Left ventricle myocardium inferior (tissue), 1 donor: ENCODE data around the gene STIM1. TPM values are rescaled to one million over a fixed set of nuclear protein-coding genes. Genes with fewer than 3 reads are reported as not detected.
A peak's percentile ranks its signal among the peaks of the same experiment; 100 is the strongest.

ENCODE experiments used
- DNase-seq: peaks from one replicate; pipeline ENCODE4 v3.0.0-alpha.2; 2020
- H3K27ac ChIP-seq: fragments of 200-600 bp; replicated peaks from 2 replicates; pipeline ENCODE4 v1.8.0; 2021
- H3K27me3 ChIP-seq: fragments of 200-600 bp; 2 replicates; pipeline ENCODE4 v1.8.0; 2021; ENCODE audit warnings: low read depth
- H3K36me3 ChIP-seq: fragments of 200-600 bp; 2 replicates; pipeline ENCODE4 v1.8.0; 2021
- H3K4me1 ChIP-seq: fragments of 200-600 bp; 2 replicates; pipeline ENCODE4 v1.8.0; 2021
- H3K4me3 ChIP-seq: fragments of 200-600 bp; 2 replicates; pipeline ENCODE4 v1.8.0; 2021; ENCODE audit warnings: mild to moderate bottlenecking, moderate library complexity
- H3K9me3 ChIP-seq: fragments of 200-600 bp; replicated peaks from 2 replicates; pipeline ENCODE4 v1.8.0; 2021
- intact Hi-C: fragments of 100-400 bp; cut with micrococcal nuclease; formaldehyde crosslinking; loops from one replicate; pipeline ENCODE4 v1.11.0; 2022
- total RNA-seq: library from RNA; stranded (reverse); fragmentation: NEBNext Ultra II Directional; extraction: Animal tissue kit (Norgen Biotek cat#: 25700); gene quantifications from one replicate; pipeline ENCODE4 v1.2.1, GENCODE V29; 2021
- TF ChIP-seq, protein P1 (sequence below): fragments of 200-600 bp; IDR thresholded peaks from 2 replicates; pipeline ENCODE4 v1.8.0; 2021; ENCODE audit warnings: antibody characterized with exemption, mild to moderate bottlenecking, borderline replicate concordance
- donor health status: DM: no; HTN: yes; CAD: no; lungs with severe emphysema.

Gene STIM1
- total RNA-seq, 1 donor from 2014 or later: 32.0 TPM

DNA sequence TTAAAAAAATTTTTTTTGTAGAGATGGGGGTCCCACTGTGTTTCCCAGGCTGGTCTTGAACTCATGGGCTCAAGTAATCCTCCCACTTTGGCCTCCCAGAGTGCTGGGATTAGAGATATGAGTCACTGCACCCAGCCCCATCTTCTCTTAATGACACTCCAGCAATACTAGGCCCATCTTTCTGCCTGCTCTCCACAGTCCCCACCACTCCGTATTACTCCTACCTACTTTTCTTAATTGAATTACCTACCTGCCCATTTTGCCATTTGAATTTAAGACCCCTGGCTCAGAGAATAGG lies 2.0 kb upstream of the STIM1 start:
- intact Hi-C loops: loop anchor here (10.0 kb wide), 1 partner anchor 101 kb away; no protein-coding TSS in a partner anchor
- H3K9me3 ChIP-seq: no peaks in the 10 kb centered on the region
- H3K4me3 ChIP-seq: no peak overlapping the region
- H3K27ac ChIP-seq: no peak overlapping the region
- TF ChIP-seq, protein P1, sequence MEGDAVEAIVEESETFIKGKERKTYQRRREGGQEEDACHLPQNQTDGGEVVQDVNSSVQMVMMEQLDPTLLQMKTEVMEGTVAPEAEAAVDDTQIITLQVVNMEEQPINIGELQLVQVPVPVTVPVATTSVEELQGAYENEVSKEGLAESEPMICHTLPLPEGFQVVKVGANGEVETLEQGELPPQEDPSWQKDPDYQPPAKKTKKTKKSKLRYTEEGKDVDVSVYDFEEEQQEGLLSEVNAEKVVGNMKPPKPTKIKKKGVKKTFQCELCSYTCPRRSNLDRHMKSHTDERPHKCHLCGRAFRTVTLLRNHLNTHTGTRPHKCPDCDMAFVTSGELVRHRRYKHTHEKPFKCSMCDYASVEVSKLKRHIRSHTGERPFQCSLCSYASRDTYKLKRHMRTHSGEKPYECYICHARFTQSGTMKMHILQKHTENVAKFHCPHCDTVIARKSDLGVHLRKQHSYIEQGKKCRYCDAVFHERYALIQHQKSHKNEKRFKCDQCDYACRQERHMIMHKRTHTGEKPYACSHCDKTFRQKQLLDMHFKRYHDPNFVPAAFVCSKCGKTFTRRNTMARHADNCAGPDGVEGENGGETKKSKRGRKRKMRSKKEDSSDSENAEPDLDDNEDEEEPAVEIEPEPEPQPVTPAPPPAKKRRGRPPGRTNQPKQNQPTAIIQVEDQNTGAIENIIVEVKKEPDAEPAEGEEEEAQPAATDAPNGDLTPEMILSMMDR: no peak
- peaks cover 26% of the 10 kb centered on the region for H3K27me3 ChIP-seq
- no peak for DNase-seq
- H3K36me3 ChIP-seq: no peaks in the 10 kb centered on the region
- peaks cover 43% of the 10 kb centered on the region for H3K4me1 ChIP-seq

DNA sequence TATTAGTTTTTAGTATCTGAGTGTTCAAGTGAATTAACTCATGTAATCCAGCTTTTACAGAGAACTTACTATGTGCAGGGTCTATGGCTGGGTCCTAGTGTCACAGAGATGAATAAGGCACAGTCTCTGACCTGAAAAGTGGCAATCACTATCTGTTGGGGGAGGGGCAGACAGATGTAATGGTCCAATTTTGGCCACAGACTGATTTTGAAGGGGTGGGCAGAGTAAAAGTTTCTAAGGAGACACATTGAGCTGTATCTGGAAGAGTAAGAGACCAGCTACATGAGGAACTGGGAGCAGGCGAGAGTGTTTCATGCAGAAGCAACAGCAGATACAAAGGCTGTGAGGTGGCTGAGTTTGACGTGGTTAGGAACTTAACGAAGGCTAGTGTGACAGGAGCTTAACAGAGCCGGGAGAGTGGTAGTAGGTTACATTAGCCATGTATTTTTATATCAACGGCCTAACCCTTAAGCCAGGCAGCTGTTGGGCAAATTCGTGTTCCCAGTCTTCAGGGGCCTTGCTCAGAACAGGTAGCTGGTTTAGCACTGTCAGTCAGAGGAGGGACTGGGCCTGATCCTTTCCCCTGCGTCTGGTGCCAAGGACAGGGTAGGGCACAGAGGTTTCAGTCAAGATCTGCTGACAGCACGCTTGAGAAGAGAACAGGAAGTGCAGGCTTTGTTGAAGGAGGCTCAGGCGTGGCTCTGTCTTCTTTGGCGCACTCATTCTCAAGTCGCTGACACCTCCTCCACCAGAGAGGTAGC lies 1.4 kb upstream of the STIM1 start:
- peak overlapping the region; percentile 96 for H3K27ac ChIP-seq

DNA sequence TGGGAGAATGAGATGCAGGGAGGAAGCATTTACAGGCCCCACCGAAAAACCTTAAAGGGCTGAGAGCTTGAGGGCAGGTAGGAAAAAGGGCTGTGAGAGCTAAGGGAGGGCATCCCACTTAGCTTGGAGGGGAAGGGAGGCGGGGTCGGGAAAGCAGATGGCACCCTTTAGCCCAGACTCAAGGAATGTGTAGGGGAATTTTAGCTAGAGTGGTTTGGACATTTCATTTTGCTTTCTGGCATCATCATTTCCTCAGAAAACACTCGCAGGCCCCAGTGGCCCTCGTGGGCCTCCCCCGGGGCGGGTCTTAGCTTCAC lies 846 bp upstream of the STIM1 start:
- Histone ChIP-seq H3K27ac (peak overlapping the region; percentile 96), H3K27me3 (peaks cover 24% of the 10 kb centered on the region), H3K9me3 (no peaks in the 10 kb centered on the region), H3K4me3 (peak overlapping the region; percentile 92), H3K36me3 (no peaks in the 10 kb centered on the region), H3K4me1 (peaks cover 54% of the 10 kb centered on the region)
- TF ChIP-seq, protein P1: no peak
- intact Hi-C loops: loop anchor here (10.0 kb wide), 1 partner anchor 100 kb away; no protein-coding TSS in a partner anchor
- no peak for DNase-seq

More for the DNA sequence above, 1.4 kb upstream of the STIM1 start:
- intact Hi-C loops: loop anchor here (10.0 kb wide), 1 partner anchor 101 kb away; no protein-coding TSS in a partner anchor
- Histone ChIP-seq H3K4me3 (peak overlapping the region; percentile 92), H3K27me3 (peaks cover 24% of the 10 kb centered on the region), H3K9me3 (no peaks in the 10 kb centered on the region), H3K36me3 (no peaks in the 10 kb centered on the region), H3K4me1 (peaks cover 48% of the 10 kb centered on the region)
- TF ChIP-seq, protein P1: no peak
- peak; percentile 21 for DNase-seq

DNA sequence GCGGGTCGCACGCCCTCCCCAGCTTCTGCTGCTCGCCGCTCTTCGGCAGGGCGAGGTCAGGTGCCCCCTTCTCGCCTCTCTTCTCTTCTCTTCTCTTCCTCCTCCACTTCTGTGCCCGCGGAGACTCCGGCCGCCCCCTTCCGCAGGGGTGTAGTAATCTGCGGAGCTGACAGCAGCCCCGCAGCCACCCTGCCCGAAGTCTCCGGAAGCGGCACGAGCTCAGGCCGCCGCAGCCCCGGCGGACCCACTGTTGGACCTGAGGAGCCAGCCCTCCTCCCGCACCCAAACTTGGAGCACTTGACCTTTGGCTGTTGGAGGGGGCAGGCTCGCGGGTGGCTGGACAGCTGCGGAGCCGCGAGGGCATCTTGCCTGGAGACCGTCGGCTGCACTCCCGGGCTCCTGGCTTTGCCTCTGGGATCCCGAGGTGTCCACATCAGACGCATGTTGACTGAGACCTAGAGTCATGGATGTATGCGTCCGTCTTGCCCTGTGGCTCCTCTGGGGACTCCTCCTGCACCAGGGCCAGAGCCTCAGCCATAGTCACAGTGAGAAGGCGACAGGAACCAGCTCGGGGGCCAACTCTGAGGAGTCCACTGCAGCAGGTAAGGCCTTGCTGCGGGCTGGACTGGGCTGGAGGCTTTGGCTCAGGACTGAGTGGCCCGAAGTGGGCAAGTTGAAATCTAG lies 486 bp downstream of the STIM1 start:
- H3K4me1 ChIP-seq: peaks cover 67% of the 10 kb centered on the region
- H3K4me3 ChIP-seq: peak overlapping the region; percentile 92
- H3K27ac ChIP-seq: peak overlapping the region; percentile 96
- H3K9me3 ChIP-seq: no peaks in the 10 kb centered on the region
- no peaks in the 10 kb centered on the region for H3K36me3 ChIP-seq
- intact Hi-C loops: loop anchor here (10.0 kb wide), 1 partner anchor 99 kb away; no protein-coding TSS in a partner anchor
- H3K27me3 ChIP-seq: peaks cover 20% of the 10 kb centered on the region
- peak; percentile 56 for DNase-seq
- TF ChIP-seq, protein P1: no peak

DNA sequence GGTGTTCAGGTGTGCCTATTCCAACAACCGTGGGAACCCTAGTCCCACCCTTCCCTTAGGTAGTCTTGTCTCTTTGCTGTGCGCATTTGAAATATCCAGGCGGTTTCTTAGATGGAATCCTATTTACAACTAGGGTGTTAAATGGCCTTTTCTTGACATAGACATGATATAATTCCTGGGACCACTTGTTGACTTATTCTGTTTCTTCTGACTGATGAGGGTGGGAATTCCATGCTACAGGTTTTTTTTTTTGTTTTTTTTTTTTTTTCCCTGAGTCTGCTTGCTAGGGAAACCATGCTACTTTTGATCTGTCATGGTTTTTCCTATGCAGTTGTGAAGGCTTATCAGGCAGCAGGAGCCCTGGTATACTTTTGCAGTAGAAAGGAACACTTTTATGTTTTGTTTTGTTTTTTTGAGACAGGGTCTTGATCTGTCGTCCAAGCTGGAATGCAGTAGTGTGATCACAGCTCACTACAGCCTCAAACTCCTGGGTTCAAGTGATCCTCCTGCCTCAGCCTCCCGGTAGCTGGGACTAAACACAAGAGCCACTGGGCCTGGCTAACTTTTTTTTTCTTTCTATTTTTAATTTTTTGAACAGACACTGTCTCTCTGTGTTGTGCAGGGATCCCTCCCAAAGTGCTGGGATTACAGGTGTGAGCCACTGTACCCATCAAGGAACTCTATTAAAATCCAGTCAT lies 1.5 kb downstream of the STIM1 start:
- Histone ChIP-seq H3K27me3 (peaks cover 16% of the 10 kb centered on the region), H3K4me3 (peak overlapping the region; percentile 92), H3K36me3 (no peaks in the 10 kb centered on the region), H3K27ac (no peak overlapping the region), H3K9me3 (no peaks in the 10 kb centered on the region), H3K4me1 (peaks cover 78% of the 10 kb centered on the region)
- intact Hi-C loops: loop anchor here (10.0 kb wide), 1 partner anchor 98 kb away; no protein-coding TSS in a partner anchor
- DNase-seq: no peak
- TF ChIP-seq, protein P1: no peak
